ENCODE measurements around the gene COMMD10. TPM values are rescaled to one million over a fixed set of nuclear protein-coding genes. Genes with fewer than 3 reads are reported as not detected.
A peak's percentile ranks its signal among the peaks of the same experiment; 100 is the strongest.

COMMD10 gene
- total RNA-seq, 1 donor from 2014 or later = 31.6 TPM

- H3K36me3 Mint-ChIP-seq (ENCODE audit: insufficient read depth) = peaks cover 4% of the 10 kb centered on the region
- no peak for TF ChIP-seq CTCF (IDR thresholded peaks at IDR 0.05; ENCODE audit: unreplicated experiment)
- no peak overlapping the region for H3K27ac Mint-ChIP-seq
- DNase-seq (ENCODE audit: low spot score, unreplicated experiment) = no peak
- no peaks in the 10 kb centered on the region for H3K27me3 Mint-ChIP-seq
- H3K9me3 Mint-ChIP-seq (ENCODE audit: low read depth) = no peaks in the 10 kb centered on the region
- H3K4me1 Mint-ChIP-seq (ENCODE audit: low read depth) = no peaks in the 10 kb centered on the region
- no peak overlapping the region for H3K4me3 Mint-ChIP-seq (ENCODE audit: low read depth)
Observed at GRCh38 chr5:116130976-116131375, 46.2 kb downstream of the COMMD10 start.

GRCh38 chr5:116133281-116133680 lies 48.5 kb downstream of the COMMD10 start:
- Mint-ChIP-seq H3K36me3 (ENCODE audit: insufficient read depth) (no peaks in the 10 kb centered on the region), H3K27ac (no peak overlapping the region)

GRCh38 chr5:116135344-116135743 lies 50.5 kb downstream of the COMMD10 start:
- H3K4me1 Mint-ChIP-seq (ENCODE audit: low read depth) = peaks cover 5% of the 10 kb centered on the region
- H3K36me3 Mint-ChIP-seq (ENCODE audit: insufficient read depth) = no peaks in the 10 kb centered on the region
- TF ChIP-seq CTCF (IDR thresholded peaks at IDR 0.05; ENCODE audit: unreplicated experiment) = no peak
- no peaks in the 10 kb centered on the region for H3K27me3 Mint-ChIP-seq
- H3K9me3 Mint-ChIP-seq (ENCODE audit: low read depth) = no peaks in the 10 kb centered on the region
- no peak for DNase-seq (ENCODE audit: low spot score, unreplicated experiment)
- no peak overlapping the region for H3K4me3 Mint-ChIP-seq (ENCODE audit: low read depth)
- H3K27ac Mint-ChIP-seq = no peak overlapping the region

More at GRCh38 chr5:116133281-116133680, 48.5 kb downstream of the COMMD10 start:
- Mint-ChIP-seq H3K4me3 (ENCODE audit: low read depth) (no peak overlapping the region), H3K4me1 (ENCODE audit: low read depth) (peaks cover 5% of the 10 kb centered on the region), H3K27me3 (no peaks in the 10 kb centered on the region), H3K9me3 (ENCODE audit: low read depth) (no peaks in the 10 kb centered on the region)
- DNase-seq (ENCODE audit: low spot score, unreplicated experiment) = no peak
- no peak for TF ChIP-seq CTCF (IDR thresholded peaks at IDR 0.05; ENCODE audit: unreplicated experiment)

GRCh38 chr5:116137544-116138378 lies 52.9 kb downstream of the COMMD10 start:
- no peaks in the 10 kb centered on the region for H3K36me3 Mint-ChIP-seq (ENCODE audit: insufficient read depth)
- no peaks in the 10 kb centered on the region for H3K9me3 Mint-ChIP-seq (ENCODE audit: low read depth)
- no peak for DNase-seq (ENCODE audit: low spot score, unreplicated experiment)
- H3K27ac Mint-ChIP-seq = no peak overlapping the region
- no peak overlapping the region for H3K4me3 Mint-ChIP-seq (ENCODE audit: low read depth)
- peaks cover 5% of the 10 kb centered on the region for H3K4me1 Mint-ChIP-seq (ENCODE audit: low read depth)
- no peaks in the 10 kb centered on the region for H3K27me3 Mint-ChIP-seq
- peak; percentile 91 for TF ChIP-seq CTCF (IDR thresholded peaks at IDR 0.05; ENCODE audit: unreplicated experiment)

GRCh38 chr5:116142495-116142894 lies 57.7 kb downstream of the COMMD10 start:
- no peak for DNase-seq (ENCODE audit: low spot score, unreplicated experiment)

More at GRCh38 chr5:116142495-116142894, 57.7 kb downstream of the COMMD10 start:
- H3K4me1 Mint-ChIP-seq (ENCODE audit: low read depth) = peaks cover 3% of the 10 kb centered on the region
- no peak overlapping the region for H3K4me3 Mint-ChIP-seq (ENCODE audit: low read depth)
- H3K27me3 Mint-ChIP-seq = no peaks in the 10 kb centered on the region
- no peaks in the 10 kb centered on the region for H3K36me3 Mint-ChIP-seq (ENCODE audit: insufficient read depth)
- no peaks in the 10 kb centered on the region for H3K9me3 Mint-ChIP-seq (ENCODE audit: low read depth)
- H3K27ac Mint-ChIP-seq = no peak overlapping the region
- peak; percentile 28 for TF ChIP-seq CTCF (IDR thresholded peaks at IDR 0.05; ENCODE audit: unreplicated experiment)
